ENCODE measurements around the gene CCDC175. TPM values are rescaled to one million over a fixed set of nuclear protein-coding genes. Genes with fewer than 3 reads are reported as not detected.

CCDC175 gene
- polyA plus RNA-seq, 2 of the 4 experiments (the other 2 are of a cell fraction), result not detected

GRCh38 chr14:59591641-59592370, 15.2 kb upstream of the CCDC175 start:
- DNase-seq (ENCODE audit: low read depth in 1 of 2, low spot score in 1 of 2), result no peak
- ChIA-PET POLR2A (no interaction called here), CTCF (interaction anchor here (1.3 kb wide), 1 partner anchor 15 kb away, joined by 6 read pairs; the partner anchor contains the start of gene CCDC175)
- H3K9me3 ChIP-seq, result no peaks in the 10 kb centered on the region
- WGBS (ENCODE audit: missing lambda C conversion rate), result 20% methylated on average over 5 of the region's 5 CpGs
- no peak overlapping the region for H3K4me2 ChIP-seq
- FAIRE-seq, result no peak
- H3K27ac ChIP-seq, result no peak overlapping the region
- TF ChIP-seq ZSCAN20 (CRISPR knock-in tag; IDR thresholded peaks at IDR 0.05), result no peak
- TF ChIP-seq HOXB13 (CRISPR knock-in tag; IDR thresholded peaks at IDR 0.05; ENCODE audit: low read depth), result no peak
- TF ChIP-seq HES2 (IDR thresholded peaks at IDR 0.05), result no peak
- TF ChIP-seq, protein P1, sequence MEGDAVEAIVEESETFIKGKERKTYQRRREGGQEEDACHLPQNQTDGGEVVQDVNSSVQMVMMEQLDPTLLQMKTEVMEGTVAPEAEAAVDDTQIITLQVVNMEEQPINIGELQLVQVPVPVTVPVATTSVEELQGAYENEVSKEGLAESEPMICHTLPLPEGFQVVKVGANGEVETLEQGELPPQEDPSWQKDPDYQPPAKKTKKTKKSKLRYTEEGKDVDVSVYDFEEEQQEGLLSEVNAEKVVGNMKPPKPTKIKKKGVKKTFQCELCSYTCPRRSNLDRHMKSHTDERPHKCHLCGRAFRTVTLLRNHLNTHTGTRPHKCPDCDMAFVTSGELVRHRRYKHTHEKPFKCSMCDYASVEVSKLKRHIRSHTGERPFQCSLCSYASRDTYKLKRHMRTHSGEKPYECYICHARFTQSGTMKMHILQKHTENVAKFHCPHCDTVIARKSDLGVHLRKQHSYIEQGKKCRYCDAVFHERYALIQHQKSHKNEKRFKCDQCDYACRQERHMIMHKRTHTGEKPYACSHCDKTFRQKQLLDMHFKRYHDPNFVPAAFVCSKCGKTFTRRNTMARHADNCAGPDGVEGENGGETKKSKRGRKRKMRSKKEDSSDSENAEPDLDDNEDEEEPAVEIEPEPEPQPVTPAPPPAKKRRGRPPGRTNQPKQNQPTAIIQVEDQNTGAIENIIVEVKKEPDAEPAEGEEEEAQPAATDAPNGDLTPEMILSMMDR (IDR thresholded peaks at IDR 0.05), result no peak
- TF ChIP-seq, protein P2, sequence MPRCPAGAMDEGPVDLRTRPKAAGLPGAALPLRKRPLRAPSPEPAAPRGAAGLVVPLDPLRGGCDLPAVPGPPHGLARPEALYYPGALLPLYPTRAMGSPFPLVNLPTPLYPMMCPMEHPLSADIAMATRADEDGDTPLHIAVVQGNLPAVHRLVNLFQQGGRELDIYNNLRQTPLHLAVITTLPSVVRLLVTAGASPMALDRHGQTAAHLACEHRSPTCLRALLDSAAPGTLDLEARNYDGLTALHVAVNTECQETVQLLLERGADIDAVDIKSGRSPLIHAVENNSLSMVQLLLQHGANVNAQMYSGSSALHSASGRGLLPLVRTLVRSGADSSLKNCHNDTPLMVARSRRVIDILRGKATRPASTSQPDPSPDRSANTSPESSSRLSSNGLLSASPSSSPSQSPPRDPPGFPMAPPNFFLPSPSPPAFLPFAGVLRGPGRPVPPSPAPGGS (IDR thresholded peaks at IDR 0.05), result no peak
- no peak for TF ChIP-seq RFX5 (IDR thresholded peaks at IDR 0.05)
- no peak for TF ChIP-seq PHF8 (IDR thresholded peaks at IDR 0.05; ENCODE audit: borderline replicate concordance, low read depth)
- no peak for TF ChIP-seq RARB (CRISPR knock-in tag; IDR thresholded peaks at IDR 0.05)
- TF ChIP-seq POLR2AphosphoS2 (conservative IDR thresholded peaks at IDR 0.05; ENCODE audit: low read length), result no peak
- no peak for TF ChIP-seq MAZ (IDR thresholded peaks at IDR 0.05; ENCODE audit: borderline replicate concordance, low read depth, low read length)
- TF ChIP-seq ZNF302 (CRISPR knock-in tag; IDR thresholded peaks at IDR 0.05), result no peak
- no peak for TF ChIP-seq KDM5A (IDR thresholded peaks at IDR 0.05)
- TF ChIP-seq MYC (IDR thresholded peaks at IDR 0.05; ENCODE audit: borderline replicate concordance, low read length), result no peak
- TF ChIP-seq ZFP36 (IDR thresholded peaks at IDR 0.05; ENCODE audit: borderline replicate concordance, partially characterized antibody), result no peak
- no peak for TF ChIP-seq JUNB (IDR thresholded peaks at IDR 0.05)
- no peak for TF ChIP-seq RNF2 (IDR thresholded peaks at IDR 0.05; ENCODE audit: borderline replicate concordance, low read depth)
- no peak for TF ChIP-seq MAX (IDR thresholded peaks at IDR 0.05)
- no peak for TF ChIP-seq PBX3 (IDR thresholded peaks at IDR 0.05)
- no peak for TF ChIP-seq EHF (CRISPR knock-in tag; IDR thresholded peaks at IDR 0.05)
- no peak for TF ChIP-seq CHD4 (IDR thresholded peaks at IDR 0.05; ENCODE audit: borderline replicate concordance)
- ATAC-seq, result no peak
- H3K4me3 ChIP-seq, result no peak overlapping the region
- H3K4me1 ChIP-seq, result no peaks in the 10 kb centered on the region

GRCh38 chr14:59588101-59588500, 11.5 kb upstream of the CCDC175 start:
- WGBS (ENCODE audit: missing lambda C conversion rate), result 52% methylated on average over 3 of the region's 3 CpGs
- Histone ChIP-seq H3K27ac (no peak overlapping the region), H3K4me3 (no peak overlapping the region), H3K9me3 (no peaks in the 10 kb centered on the region), H3K4me1 (no peaks in the 10 kb centered on the region), H3K4me2 (no peak overlapping the region)
- ATAC-seq (no peak), DNase-seq (ENCODE audit: low read depth in 1 of 2, low spot score in 1 of 2) (no peak), FAIRE-seq (no peak)
- ChIA-PET CTCF (interaction anchor here (1.3 kb wide), 1 partner anchor 11 kb away, joined by 4 read pairs; the partner anchor contains the start of gene CCDC175), POLR2A (no interaction called here)
- TF ChIP-seq BHLHE40 (IDR thresholded peaks at IDR 0.05; ENCODE audit: low read depth, low read length) (no peak), ZC3H11A (IDR thresholded peaks at IDR 0.05) (no peak)
